ENCODE results near the gene RNF5.
"Not testable (repeated sequence)": the region's sequence is repeated elsewhere in the genome, so short reads cannot be mapped to it uniquely, and the experiment has no call there.

Gene RNF5

GRCh38 chr6:32187009-32187709 is 9.0 kb downstream of the RNF5 start:
- H3K4me3 ChIP-seq (ENCODE audit: low read depth, low read length) = no peak overlapping the region
- no peak for DNase-seq (ENCODE audit: low read depth)

DNA sequence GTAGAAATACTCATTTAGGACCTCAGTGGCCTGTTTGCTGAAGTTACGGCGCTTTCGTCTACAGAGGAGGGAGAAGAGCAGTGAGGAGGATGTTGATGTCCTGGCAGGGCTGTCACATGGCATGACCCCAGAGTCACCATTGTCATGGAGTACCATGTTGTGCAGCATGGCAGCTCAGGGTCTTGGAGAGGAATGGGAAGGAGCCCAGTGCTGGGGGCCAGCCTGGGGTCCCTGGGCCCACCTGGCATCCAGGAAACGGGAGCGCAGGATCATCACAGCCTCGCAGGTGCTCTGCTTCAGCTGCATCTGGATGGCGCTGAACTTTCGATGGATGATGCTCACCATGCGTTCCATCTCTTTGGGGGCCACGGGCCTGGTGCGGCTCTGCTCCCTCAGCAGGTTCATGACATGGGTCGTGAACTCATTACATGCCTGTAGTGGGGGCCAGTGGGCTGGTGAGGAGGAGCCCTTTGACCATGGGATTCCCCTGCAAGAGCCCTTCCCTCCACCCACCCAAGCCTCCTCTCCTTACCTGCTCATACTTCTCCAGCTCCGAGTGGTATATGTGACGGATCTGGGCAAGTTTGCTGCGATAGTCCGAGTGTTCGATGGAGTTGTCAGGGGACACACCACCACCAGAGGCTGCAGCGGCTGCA is 9.6 kb downstream of the RNF5 start:
- DNase-seq (ENCODE audit: low read depth) = not testable (repeated sequence)
- peak overlapping the region; percentile 78 for H3K4me3 ChIP-seq (ENCODE audit: low read depth, low read length)

- peak overlapping the region; percentile 78 for H3K4me3 ChIP-seq (ENCODE audit: low read depth, low read length)
- DNase-seq (ENCODE audit: low read depth) = no peak
Measured at GRCh38 chr6:32188381-32189068, 10.3 kb downstream of the RNF5 start.

- peak overlapping the region; percentile 78 for H3K4me3 ChIP-seq (ENCODE audit: low read depth, low read length)
- no peak for DNase-seq (ENCODE audit: low read depth)
Measured at GRCh38 chr6:32189069-32189741, 11.0 kb downstream of the RNF5 start.

DNA sequence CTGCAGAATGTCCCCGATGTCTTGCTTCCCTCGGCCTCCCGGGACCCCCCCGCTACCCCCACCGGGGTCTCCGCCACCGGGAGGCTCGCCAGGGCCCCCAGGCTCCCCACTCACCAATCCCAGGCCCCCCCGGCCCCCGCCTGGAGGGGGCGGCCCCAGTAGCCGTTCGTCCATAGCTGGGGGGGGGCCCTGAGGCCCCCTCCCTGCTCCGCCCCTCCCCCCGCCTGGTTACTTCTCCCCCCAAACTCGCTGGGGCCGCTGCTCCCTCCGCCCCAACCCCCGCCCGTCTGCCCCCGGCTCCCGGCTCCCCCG is 11.5 kb downstream of the RNF5 start:
- DNase-seq (ENCODE audit: low read depth) = no peak
- peak overlapping the region; percentile 78 for H3K4me3 ChIP-seq (ENCODE audit: low read depth, low read length)

DNA sequence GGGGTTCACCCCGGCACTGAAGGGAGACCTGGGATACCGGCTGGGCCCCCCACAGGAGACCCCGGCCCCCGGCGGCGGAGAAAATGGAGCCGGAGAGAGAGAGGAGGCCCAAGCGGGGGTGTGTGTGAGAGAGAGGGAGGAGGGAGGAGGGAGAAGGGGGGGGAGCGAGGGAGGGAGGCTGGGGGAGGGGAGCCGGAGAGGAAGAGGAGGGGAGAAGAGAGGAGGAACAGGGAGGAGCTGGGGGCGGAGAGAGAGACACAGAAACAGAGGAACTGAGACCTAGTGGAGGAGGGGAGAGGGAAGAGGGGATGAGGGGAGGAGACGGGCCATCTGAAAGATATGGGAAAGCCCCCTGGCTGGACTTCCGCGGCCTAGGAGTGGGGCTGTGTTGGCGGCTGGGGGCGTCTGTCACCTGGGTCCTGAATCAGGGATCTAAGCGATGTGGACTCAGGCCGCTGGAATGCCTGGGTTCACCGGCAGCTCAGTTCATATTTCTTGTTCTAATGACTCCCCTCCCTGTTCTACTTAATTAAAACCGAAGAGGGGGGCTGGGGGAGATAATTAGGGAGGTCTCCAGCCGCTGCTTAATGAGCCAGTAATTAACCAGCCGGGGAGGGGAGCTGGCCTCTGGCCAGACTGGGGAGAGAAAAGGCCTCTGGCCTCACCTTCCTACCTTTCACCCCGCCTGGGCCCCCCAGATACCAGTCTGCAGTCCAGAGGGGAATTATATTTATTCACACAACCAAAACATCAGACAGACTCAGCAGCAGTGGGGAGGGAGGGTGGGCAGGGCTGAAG is 12.0 kb downstream of the RNF5 start, which contains the start of gene PBX2:
Gene PBX2, minus strand, starts transcription at position 149 of the 798 bp plus-strand sequence. CDS start 287 bp downstream, outside the sequence.
- peak; percentile 76 for DNase-seq (ENCODE audit: low read depth)
- H3K4me3 ChIP-seq (ENCODE audit: low read depth, low read length) = peak within 1 kb of the TSS; percentile 78

- DNase-seq (ENCODE audit: low read depth) = no peak
- no peak overlapping the region for H3K4me3 ChIP-seq (ENCODE audit: low read depth, low read length)
Measured at GRCh38 chr6:32190911-32191677, 12.9 kb downstream of the RNF5 start.

GRCh38 chr6:32191696-32192607 is 13.7 kb downstream of the RNF5 start:
- no peak for DNase-seq (ENCODE audit: low read depth)
- H3K4me3 ChIP-seq (ENCODE audit: low read depth, low read length) = no peak overlapping the region

DNA sequence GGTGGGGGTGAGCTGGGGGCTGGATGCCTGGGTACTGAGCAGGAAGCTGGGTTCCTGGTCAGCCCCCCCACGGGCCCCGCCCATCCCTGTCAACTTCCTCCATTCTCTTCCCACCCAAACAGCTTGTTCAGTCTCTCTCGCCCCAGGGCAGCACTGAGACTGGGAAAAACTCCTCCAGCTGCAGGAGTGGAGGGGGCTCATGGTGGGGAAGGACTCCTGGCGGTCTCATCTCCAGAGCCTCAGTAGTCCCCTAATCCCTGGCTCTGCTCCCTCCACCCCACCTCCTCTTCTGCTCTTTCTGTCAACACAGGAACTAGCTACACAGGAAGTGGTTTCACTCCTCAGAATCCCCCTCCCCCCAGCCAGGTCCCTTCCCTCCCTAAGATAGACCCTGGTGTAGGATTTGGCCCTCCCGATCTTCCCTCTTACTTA is 14.4 kb downstream of the RNF5 start, which contains the start of gene GPSM3:
Gene GPSM3, minus strand, starts transcription at position 36 of the 432 bp plus-strand sequence. CDS start 130 bp downstream, outside the sequence.
- no peak for DNase-seq (ENCODE audit: low read depth)
- H3K4me3 ChIP-seq (ENCODE audit: low read depth, low read length) = no peak within 1 kb of the TSS

- not testable (repeated sequence) for DNase-seq (ENCODE audit: low read depth); H3K4me3 ChIP-seq (ENCODE audit: low read depth, low read length)
Measured at GRCh38 chr6:32193096-32193495, 14.9 kb downstream of the RNF5 start.

DNA sequence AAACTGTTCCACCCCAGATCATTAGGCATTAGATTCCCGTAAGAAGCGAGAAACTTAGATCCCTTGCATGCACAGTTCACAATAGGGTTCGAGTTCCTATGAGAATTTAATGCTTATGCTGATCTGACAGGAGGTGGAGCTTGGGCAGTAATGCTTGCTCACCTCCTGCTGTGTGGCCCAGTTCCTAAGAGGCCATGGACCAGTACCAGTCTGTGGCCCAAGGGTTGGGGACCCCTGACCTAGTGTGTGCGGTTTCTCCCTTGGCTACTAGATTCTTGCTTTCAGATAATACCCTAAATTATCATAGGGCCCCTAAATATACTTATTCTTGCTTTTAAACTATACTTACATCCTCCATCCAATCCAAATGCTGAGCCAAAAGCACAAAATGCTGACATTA is 16.2 kb downstream of the RNF5 start:
- H3K4me3 ChIP-seq (ENCODE audit: low read depth, low read length) = no peak overlapping the region
- no peak for DNase-seq (ENCODE audit: low read depth)

GRCh38 chr6:32194825-32195651 is 16.8 kb downstream of the RNF5 start:
- peak overlapping the region; percentile 50 for H3K4me3 ChIP-seq (ENCODE audit: low read depth, low read length)
- peak; percentile 12 for DNase-seq (ENCODE audit: low read depth)

DNA sequence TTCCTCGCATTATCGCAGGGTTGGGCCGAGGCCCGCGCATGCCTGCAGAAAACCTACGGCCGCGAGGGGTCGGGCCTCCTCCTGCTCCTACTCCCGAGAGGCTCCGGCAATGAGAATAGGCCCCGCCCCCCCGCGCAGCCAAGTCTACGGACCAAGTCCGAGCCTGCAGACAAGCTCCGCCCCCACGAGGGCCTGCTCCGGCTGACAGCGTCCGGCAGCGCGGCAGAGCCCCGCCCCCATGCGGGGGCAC is 17.4 kb downstream of the RNF5 start:
- peak overlapping the region; percentile 93 for H3K4me3 ChIP-seq (ENCODE audit: low read depth, low read length)
- peak; percentile 99 for DNase-seq (ENCODE audit: low read depth)

- DNase-seq (ENCODE audit: low read depth) = peak; percentile 79
- peak overlapping the region; percentile 93 for H3K4me3 ChIP-seq (ENCODE audit: low read depth, low read length)
Measured at GRCh38 chr6:32195902-32196681, 17.9 kb downstream of the RNF5 start.

- H3K4me3 ChIP-seq (ENCODE audit: low read depth, low read length) = peak overlapping the region; percentile 93
- DNase-seq (ENCODE audit: low read depth) = no peak
Measured at GRCh38 chr6:32196682-32197616, 18.7 kb downstream of the RNF5 start.
